Measurements from ENCODE around the gene NPLOC4.

DNA sequence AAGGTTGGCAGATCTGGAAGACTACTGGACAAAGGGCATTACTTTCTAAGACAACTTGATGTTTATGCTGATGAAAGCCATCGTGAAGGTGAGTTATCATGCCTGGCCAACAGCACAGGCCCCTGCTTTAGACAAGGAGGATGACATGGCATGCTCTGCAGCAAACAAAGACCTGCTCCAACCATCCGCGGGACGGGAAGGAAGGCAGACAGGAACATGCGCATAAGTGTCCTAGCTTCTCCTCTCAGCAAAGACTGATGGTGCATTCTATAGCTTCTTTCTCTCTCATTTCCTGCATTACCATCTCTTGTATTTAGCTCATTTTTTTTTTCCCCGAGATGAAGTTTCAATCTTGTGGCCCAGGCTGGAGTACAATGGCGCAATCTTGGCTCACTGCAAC lies 5.4 kb downstream of the NPLOC4 start:
- TF ChIP-seq EZH2 (IDR thresholded peaks at IDR 0.05; ENCODE audit: borderline replicate concordance, low read depth, low read length, severe bottlenecking) (no peak), CTCF (IDR thresholded peaks at IDR 0.05; ENCODE audit: borderline replicate concordance, extremely low read depth, low read length, poor library complexity, severe bottlenecking) (no peak)

Data from DND-41 (cell line).